Ishikawa (cell line): ENCODE results near the gene PTPRN2.

Experiments
- CEBPB ChIP-seq: IDR thresholded peaks from 2 replicates; pipeline ENCODE4 v1.6.1; 2012
- CREB1 ChIP-seq: IDR thresholded peaks from 2 replicates; pipeline ENCODE4 v1.6.1; 2012; ENCODE audit warnings: low read depth
- EGR1 ChIP-seq: IDR thresholded peaks from 2 replicates; pipeline ENCODE4 v1.6.1; 2012
- EP300 ChIP-seq: IDR thresholded peaks from 2 replicates; pipeline ENCODE4 v1.6.1; 2012; ENCODE audit warnings: borderline replicate concordance
- FOXM1 ChIP-seq: IDR thresholded peaks from 2 replicates; pipeline ENCODE4 v1.6.1; 2012; ENCODE audit warnings: low read depth, borderline replicate concordance
- MAX ChIP-seq: IDR thresholded peaks from 2 replicates; pipeline ENCODE4 v1.6.1; 2012
- NFIC ChIP-seq: IDR thresholded peaks from 2 replicates; pipeline ENCODE4 v1.6.1; 2012
- RAD21 ChIP-seq: IDR thresholded peaks from 2 replicates; pipeline ENCODE4 v1.6.1; 2012; ENCODE audit warnings: low read depth
- REST ChIP-seq: IDR thresholded peaks from 2 replicates; pipeline ENCODE4 v1.6.1; 2012; ENCODE audit warnings: low read depth, mild to moderate bottlenecking
- TAF1 ChIP-seq: IDR thresholded peaks from 2 replicates; pipeline ENCODE4 v1.6.1; 2012; ENCODE audit warnings: low read depth, mild to moderate bottlenecking
- USF1 ChIP-seq: IDR thresholded peaks from 2 replicates; pipeline ENCODE4 v1.6.1; 2012
- YY1 ChIP-seq: IDR thresholded peaks from 2 replicates; pipeline ENCODE4 v1.6.1; 2012; ENCODE audit warnings: low read depth
- ZBTB7A ChIP-seq: IDR thresholded peaks from 2 replicates; pipeline ENCODE4 v1.6.1; 2012; ENCODE audit warnings: low read depth

- no peak for TF ChIP-seq EP300
- TF ChIP-seq ZBTB7A: no peak
- TF ChIP-seq MAX: no peak
- no peak for TF ChIP-seq RAD21
- no peak for TF ChIP-seq REST
- no peak for TF ChIP-seq EGR1
- no peak for TF ChIP-seq TAF1
- no peak for TF ChIP-seq YY1
- TF ChIP-seq FOXM1: no peak
- TF ChIP-seq NFIC: no peak
- TF ChIP-seq USF1: no peak
- no peak for TF ChIP-seq CEBPB
- TF ChIP-seq CREB1: no peak
Observed at GRCh38 chr7:158111049-158111751, 476.4 kb downstream of the PTPRN2 start.
